ENCODE measurements around the gene SURF6.

DNA sequence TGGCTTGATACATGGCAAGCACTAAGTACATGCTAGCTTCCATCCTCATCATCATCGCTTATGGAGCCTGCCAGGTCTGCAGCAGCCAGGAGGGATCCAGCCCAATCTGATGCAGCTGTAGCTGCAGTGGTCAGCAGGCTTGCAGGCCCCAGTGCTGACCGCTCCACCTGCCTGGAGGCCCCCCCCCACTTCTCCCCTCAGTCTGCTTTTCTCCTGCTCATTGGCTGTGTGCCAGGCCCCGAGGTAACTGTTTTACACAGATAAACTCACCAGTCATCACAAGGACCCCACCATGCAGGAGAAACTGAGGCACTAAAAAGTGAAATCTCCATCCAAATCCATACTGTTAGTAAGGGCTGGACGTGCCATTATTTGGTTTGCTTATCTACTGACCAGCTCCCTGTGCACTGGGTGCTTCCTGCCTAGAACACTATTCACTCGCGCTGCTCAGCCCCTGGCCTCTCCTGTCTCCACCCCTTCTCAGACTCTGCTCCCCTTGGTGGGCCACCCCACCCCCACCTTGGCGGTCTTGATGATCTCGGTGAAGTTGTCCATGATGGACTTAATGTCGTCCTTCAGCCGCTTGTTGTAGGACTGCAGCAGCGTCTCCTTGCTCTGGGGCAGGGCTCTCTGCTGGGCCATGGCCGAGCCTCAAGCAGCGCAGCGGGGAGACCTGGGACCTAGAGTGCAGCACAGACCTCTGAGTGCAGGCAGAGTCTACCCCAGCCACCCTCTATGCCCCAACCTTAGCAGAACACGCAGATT lies 10.2 kb upstream of the SURF6 start:
- no peak for TF ChIP-seq EZH2phosphoT487 (IDR thresholded peaks at IDR 0.05; ENCODE audit: borderline replicate concordance, low read depth, low read length)
- TF ChIP-seq, protein P1, sequence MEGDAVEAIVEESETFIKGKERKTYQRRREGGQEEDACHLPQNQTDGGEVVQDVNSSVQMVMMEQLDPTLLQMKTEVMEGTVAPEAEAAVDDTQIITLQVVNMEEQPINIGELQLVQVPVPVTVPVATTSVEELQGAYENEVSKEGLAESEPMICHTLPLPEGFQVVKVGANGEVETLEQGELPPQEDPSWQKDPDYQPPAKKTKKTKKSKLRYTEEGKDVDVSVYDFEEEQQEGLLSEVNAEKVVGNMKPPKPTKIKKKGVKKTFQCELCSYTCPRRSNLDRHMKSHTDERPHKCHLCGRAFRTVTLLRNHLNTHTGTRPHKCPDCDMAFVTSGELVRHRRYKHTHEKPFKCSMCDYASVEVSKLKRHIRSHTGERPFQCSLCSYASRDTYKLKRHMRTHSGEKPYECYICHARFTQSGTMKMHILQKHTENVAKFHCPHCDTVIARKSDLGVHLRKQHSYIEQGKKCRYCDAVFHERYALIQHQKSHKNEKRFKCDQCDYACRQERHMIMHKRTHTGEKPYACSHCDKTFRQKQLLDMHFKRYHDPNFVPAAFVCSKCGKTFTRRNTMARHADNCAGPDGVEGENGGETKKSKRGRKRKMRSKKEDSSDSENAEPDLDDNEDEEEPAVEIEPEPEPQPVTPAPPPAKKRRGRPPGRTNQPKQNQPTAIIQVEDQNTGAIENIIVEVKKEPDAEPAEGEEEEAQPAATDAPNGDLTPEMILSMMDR (conservative IDR thresholded peaks at IDR 0.05; ENCODE audit: low read length), result no peak

Data from OCI-LY7 (cell line).